Measurements from ENCODE around the gene PADI6. TPM values are rescaled to one million over a fixed set of nuclear protein-coding genes. Genes with fewer than 3 reads are reported as not detected.
A peak's percentile ranks its signal among the peaks of the same experiment; 100 is the strongest.
"Not testable (repeated sequence)": the region's sequence is repeated elsewhere in the genome, so short reads cannot be mapped to it uniquely, and the experiment has no call there.

Gene PADI6
- not detected for polyA plus RNA-seq (ENCODE audit: insufficient read depth in 1 of 5, insufficient read length in 5 of 5, low replicate concordance in 1 of 5)
- long read RNA-seq, donor 1: 0 reads
- long read RNA-seq, donor 2: 0 reads
- long read RNA-seq, donor 3: 0 reads
- long read RNA-seq, donor 4: 0 reads
- long read RNA-seq, donor 5: 0 reads
- long read RNA-seq, donor 6: 0 reads
- long read RNA-seq, donor 7: 0 reads
- long read RNA-seq, donor 8: 0 reads

GRCh38 chr1:17371896-17372295 is at the start of gene PADI6:
TSS of gene PADI6 (plus strand) at chr1:17372196. CDS start at chr1:17372246, 50 bp downstream.
- no peak for DNase-seq

DNA sequence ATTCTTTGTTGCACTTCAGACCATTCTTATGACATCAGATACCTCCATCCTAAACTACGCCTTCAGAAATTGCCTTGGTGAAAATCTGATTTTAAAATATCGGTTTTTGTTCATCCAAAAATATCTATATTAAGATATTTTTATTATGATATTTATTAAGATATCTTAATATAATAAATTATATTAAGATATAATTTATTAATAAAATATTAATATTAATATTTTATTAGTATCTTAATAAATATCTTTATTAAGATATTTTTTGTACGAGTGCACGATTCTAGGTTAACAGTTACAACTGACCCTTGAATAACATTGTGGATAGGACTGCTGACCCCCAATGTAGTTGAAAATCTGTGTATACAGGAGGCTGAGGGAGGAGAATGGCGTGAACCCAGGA is 43.1 kb upstream of the PADI6 start:
- no peak for DNase-seq

- DNase-seq: no peak
Measured at GRCh38 chr1:17329610-17330009, 42.4 kb upstream of the PADI6 start.

DNA sequence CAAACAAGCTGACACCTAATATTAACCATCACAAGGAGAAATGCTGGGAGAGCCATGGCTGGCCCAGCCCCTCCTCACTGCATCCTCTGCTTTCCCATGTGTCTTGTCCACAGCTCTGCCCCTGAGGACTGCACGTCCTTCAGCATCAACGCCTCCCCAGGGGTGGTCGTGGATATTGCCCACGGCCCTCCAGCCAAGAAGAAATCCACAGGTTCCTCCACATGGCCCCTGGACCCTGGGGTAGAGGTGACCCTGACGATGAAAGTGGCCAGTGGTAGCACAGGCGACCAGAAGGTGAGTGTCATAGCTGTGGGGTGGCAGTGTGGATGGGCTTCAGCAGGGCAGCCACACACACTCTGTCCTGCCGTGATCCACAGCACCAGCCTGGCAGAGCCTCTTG is 41.1 kb upstream of the PADI6 start:
- DNase-seq: no peak

DNA sequence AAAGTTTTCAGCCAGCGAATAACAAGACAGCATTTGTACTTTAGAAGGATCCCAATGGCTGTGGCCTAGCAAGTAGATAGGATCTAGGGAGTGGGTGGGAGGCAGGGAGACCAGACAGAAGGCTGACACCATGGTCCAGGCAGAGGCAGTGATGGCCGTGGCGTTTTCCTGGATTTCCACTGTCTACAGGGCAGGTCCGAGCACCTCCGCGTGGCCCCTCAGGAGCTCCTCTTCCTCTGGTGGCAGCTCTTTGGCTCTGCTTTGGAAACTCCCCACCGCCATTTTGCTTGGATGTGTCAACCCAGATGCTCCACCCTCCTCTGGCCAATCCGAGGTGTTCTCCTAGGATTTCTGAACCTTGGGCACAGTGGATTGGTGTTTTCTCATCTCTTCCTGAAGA is 38.9 kb upstream of the PADI6 start:
- no peak for DNase-seq

- DNase-seq: peak; percentile 2 to 9
Measured at GRCh38 chr1:17335821-17336710, 35.9 kb upstream of the PADI6 start.

- DNase-seq: no peak
Measured at GRCh38 chr1:17338706-17339493, 33.1 kb upstream of the PADI6 start.

DNA sequence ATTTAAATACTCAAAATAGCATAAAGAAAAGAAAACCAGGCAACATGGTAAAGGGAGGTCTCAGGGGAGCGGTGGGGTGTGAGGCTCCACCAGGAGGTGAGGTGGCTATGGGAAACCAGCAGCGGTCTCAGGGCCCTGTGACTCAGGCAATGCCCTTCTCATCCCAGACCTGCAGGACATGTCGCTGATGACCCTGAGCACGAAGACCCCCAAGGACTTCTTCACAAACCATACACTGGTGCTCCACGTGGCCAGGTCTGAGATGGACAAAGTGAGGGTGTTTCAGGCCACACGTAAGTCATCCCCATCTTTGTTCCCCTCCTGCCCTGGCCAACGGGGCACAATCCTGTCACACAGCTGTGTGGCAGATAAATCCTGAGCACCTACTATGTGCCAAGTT is 32.5 kb upstream of the PADI6 start:
- DNase-seq: no peak

DNA sequence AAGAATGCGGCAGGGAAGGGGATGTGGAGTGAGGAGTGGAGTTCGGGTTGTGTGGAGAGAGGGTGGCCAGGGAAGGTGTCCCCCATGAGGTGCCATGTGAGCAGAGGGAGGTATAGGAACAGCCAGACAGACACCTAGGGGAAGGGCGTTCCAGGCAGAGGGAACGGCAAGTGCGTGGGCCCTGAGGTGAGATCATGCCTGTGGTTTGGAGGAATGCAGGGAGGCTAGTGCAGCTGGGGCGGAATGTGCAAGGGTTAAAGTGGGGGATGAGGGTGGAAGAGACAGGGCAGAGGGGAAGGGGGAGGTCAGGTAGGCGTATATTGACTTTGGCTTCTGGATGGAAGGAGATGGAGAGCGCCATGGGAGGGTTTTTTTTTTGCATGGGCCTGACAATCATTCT is 31.6 kb upstream of the PADI6 start:
- no peak for DNase-seq

DNA sequence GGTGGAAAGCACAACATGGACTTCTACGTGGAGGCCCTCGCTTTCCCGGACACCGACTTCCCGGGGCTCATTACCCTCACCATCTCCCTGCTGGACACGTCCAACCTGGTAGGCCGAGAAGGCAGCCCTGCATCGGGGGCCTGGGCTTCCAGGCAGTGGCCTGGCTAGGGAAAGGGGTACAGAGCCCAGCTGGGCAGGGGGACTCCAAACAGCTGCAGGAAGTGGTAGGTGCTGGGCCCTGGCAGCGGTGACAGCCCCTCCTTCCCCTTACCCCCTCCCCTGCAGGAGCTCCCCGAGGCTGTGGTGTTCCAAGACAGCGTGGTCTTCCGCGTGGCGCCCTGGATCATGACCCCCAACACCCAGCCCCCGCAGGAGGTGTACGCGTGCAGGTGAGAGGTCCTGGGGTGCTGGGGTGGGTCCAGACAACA is 30.0 kb upstream of the PADI6 start:
- no peak for DNase-seq

GRCh38 chr1:17345506-17345905 is 26.5 kb upstream of the PADI6 start:
- not testable (repeated sequence) for DNase-seq

DNA sequence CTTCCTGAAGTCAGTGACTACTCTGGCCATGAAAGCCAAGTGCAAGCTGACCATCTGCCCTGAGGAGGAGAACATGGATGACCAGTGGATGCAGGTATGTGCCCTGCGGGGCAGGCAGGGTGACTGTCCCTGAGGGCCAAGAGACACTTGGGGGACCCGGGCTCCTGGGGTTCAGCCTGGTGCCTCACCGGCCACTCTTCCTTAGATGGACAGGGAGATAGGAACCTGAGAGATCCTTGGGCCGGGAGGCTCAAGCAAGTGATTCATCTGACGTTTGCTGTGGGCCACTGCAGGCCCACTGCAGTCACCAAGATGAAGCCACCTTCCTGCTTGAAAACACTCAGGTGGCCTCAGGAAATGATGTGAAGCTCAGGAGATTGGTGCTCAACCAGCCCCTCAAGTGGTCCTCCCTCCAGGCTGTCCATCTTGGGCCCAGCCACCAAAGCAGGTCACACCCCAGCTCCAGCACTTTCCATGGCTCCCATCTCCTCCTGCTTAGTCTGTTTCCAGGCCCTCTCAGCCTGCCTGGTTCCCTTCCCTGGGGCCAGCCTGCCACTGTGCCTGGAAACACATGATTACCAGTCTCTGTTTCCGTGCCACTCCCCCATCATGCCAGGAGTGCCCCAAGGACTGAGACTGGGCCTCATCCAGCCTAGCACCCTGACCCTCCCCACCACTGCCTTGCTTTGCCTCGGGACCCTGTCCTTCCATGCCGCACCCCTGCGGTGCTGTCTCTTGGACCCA is 25.8 kb upstream of the PADI6 start:
- no peak for DNase-seq

DNA sequence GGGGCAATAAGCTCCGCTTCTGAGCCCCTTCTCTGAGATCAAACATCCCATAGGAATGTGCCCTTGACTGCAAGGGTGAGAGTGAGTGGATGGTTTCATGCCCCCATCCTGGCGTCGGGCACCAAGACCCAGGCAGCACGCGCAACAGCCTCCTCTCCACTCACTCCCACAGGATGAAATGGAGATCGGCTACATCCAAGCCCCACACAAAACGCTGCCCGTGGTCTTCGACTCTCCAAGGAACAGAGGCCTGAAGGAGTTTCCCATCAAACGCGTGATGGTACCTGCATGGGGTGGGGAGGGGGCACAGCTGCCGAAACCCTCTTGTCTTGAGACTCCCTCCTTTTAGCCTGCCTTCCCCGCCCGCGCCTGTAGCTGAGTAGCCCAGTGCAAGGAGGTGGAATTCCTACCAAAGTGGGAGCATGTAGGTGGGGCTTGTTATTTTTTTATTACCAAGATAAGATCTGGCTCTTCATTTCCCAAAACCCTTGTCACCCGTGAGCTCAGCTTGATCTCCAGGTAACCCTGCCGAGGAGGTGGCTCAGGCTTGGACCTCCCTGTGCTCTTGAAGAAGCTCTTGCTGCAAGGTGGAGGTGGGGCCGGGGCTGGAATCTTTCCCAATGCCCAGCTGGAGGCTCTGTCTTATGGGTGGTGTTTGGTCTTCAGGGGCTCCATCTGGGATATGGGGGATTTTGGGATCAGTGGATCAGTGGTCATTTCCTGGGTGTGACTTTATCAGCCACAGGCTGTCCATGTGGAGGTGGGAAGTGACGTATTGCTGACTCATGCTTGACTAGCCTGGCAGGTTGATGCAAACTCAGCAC is 24.0 kb upstream of the PADI6 start:
- no peak for DNase-seq

DNA sequence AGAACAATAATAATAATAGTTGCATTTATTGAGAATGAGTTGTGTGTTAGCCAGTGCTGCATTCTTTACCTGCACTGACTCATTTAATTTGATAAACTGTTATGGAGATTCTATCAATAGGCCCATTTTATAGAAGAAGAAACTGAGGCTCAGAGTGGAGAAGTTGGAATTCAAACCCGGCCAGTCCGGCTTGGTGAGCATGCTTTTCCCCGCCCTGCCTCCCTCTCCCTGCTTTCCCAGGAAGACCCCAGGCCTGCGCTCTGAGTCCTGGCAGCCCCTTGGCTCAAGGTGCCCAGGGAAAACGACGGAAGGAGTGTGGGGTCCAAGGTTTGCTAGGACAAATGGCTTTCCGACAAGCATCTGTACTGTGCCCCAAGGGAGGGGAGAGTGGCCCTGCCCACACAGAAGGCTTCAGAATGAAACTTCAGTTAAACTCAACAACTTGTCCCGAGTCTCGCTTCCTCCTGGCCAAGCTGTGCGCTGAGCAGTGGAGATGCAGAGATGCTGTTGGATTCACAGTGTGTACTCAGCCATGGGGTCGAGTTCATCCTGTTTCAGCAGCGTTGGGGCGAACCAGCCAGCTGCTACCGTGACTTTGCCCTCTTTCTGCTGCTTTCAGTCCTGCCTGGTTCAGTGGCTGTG is 23.3 kb upstream of the PADI6 start:
- DNase-seq: no peak

DNA sequence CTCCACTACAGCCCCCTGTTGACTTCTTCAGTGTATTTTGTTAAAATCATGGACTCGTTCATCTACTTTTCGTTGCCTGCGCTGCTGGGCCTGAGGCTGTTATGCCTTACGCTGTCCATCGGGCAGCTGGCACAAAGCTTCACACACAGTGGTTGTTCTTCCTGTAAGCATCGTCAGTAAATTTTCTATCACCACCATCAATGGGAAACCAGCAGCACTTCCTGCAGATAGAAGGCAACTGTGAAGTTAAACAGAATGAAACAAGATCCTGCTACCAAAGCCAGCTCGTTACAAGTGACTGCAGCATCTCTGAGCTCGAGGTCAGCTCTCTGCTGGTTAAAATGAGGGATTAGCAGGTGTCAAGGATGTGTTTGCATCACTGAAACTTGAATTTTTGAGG is 21.9 kb upstream of the PADI6 start:
- no peak for DNase-seq

- no peak for DNase-seq
Measured at GRCh38 chr1:17350928-17351446, 21.0 kb upstream of the PADI6 start.

- no peak for DNase-seq
Measured at GRCh38 chr1:17351598-17352324, 20.2 kb upstream of the PADI6 start.

GRCh38 chr1:17352419-17352909 is 19.5 kb upstream of the PADI6 start:
- DNase-seq: no peak

DNA sequence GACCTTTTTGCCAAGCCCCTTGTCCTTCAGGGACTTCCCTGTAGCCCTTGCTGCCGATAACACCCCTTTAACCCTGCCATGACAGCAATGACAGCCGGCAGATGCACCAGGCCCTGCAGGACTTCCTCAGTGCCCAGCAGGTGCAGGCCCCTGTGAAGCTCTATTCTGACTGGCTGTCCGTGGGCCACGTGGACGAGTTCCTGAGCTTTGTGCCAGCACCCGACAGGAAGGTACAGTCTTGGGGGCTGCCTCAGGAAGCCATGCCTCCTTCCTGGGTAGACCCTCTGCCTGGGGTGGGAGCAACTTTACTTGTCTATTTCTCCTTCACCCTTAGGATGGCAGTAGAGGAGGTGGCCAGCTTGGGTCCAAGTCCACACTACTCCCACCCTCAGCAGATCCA is 16.1 kb upstream of the PADI6 start:
- DNase-seq: no peak

Measured in right lung (tissue), 10 donors.